GM19395 (cell line): ENCODE results near the gene CCDC8.
"Not testable (repeated sequence)": the region's sequence is repeated elsewhere in the genome, so short reads cannot be mapped to it uniquely, and the experiment has no call there.

Experiments
- ATAC-seq: cut with Tn5 transposase; IDR thresholded peaks from one replicate; pipeline ENCODE4 v1.9.1; 2021; ENCODE audit warnings: mild to moderate bottlenecking, moderate library complexity; ENCODE audit not compliant: unreplicated experiment

The CCDC8 gene

DNA sequence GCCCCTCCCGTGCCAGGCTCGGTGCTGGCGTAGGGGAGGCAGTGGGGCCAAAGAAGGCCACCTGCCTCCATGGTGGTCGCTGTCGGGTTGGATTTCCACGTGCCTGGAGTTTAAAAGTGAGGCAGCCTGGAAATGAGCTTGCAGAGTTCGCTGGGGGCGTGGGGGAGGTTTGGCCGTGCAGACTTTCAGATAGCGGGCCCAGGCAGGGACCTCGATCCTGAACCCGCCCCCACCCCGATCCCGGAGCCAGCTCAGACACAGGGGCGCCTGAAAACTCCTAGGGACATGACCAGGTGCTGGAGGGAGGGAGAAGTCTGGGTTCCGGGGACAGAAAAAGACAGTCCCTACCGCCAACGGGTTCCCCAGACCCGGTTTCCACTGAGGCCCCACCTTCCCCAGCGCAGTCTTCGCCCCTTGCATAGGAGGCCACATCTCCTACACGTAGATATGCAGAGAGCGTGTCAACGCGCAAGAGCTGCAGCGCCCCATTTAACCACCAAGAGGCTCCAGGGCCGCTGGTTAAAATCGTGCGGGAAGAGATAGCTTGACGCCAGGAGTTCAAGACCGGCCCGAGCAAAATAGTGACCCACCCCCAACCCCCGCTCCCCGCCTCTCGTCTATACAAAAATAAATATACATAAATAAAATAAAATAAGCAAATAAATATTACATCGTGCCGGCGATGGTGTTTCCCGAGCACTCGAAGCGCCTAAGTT is 8.5 kb downstream of the CCDC8 start:
- no peak for ATAC-seq

GRCh38 chr19:46404055-46404752 is 9.2 kb downstream of the CCDC8 start:
- ATAC-seq, result no peak

GRCh38 chr19:46402725-46403124 is 10.6 kb downstream of the CCDC8 start:
- ATAC-seq, result no peak

DNA sequence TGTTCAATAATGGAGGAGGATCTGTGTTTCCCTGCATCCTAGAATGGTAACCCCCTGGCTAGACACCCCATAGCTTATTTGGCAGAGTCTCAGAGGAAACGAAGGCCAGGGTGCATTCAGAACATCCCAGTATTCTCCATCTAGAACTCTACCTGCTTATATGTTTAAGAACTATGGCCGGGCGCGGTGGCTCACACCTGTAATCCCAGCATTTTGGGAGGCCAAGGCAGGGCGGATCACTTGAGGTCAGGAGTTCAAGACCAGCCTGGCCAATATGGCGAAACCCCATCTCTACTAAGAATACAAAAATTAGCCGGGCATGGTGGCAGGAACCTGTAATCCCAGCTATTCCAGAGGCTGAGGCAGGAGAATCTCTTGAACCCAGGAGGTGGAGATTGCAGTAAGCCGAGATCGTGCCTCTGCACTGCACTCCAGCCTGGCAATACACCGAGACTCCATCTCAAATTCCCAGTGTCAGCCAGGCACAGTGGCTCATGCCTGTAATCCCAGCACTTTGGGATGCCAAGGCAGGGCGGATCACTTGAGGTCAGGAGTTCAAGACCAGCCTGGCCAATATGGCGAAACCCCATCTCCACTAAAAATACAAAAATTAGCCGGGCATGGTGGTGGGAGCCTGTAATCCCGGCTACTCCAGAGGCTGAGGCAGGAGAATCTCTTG is 15.4 kb downstream of the CCDC8 start:
- not testable (repeated sequence) for ATAC-seq

- no peak for ATAC-seq
These were observed 19.0 kb downstream of the CCDC8 start for GRCh38 chr19:46394402-46394797.

GRCh38 chr19:46393456-46394401 is 19.6 kb downstream of the CCDC8 start:
- ATAC-seq, result no peak

DNA sequence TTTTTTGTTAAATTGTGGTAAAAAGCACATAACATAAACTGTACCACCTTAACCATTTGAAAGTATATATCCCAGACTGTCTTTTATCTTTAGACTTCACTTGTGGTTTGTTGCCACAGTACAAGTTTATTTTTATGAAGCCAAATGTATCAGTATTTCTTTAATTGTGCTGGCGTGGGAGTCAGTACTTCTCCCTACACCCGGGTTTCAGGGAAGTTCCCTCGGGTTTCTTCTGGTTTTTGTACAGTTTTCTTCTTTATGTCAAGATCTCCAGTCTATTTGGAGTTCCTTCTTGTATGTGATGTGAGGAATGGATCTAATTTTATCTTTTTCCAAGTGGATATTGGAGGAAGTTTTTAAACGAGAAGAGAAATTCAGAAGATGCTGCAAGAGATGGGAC is 20.5 kb downstream of the CCDC8 start:
- no peak for ATAC-seq

DNA sequence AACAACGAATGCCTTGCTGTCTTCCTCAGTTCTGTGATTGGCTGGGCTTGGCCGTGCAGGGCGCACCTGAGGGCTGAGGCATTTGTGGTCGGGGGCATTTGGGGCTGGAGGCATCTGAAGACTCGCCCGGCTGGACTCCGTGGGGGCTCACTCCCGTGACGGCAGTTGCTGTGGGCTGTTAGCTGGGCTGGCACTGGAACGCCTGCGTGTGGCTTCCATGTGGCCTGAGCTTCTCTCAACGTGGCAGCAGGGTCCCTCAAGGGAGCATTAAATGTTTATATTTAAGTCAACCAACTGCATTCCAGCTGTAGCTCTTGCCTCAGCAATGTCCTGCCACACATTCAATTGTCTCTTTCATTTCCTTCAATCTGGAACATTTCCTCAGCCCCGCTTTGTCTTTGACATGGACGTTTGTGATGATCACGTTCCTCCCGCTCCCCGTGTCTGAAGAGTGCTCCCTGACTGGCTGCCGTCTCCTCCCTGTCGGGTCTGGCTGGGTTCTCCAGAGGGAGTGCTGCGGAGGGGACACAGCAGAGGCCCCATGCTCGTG is 21.0 kb downstream of the CCDC8 start:
- ATAC-seq, result no peak

DNA sequence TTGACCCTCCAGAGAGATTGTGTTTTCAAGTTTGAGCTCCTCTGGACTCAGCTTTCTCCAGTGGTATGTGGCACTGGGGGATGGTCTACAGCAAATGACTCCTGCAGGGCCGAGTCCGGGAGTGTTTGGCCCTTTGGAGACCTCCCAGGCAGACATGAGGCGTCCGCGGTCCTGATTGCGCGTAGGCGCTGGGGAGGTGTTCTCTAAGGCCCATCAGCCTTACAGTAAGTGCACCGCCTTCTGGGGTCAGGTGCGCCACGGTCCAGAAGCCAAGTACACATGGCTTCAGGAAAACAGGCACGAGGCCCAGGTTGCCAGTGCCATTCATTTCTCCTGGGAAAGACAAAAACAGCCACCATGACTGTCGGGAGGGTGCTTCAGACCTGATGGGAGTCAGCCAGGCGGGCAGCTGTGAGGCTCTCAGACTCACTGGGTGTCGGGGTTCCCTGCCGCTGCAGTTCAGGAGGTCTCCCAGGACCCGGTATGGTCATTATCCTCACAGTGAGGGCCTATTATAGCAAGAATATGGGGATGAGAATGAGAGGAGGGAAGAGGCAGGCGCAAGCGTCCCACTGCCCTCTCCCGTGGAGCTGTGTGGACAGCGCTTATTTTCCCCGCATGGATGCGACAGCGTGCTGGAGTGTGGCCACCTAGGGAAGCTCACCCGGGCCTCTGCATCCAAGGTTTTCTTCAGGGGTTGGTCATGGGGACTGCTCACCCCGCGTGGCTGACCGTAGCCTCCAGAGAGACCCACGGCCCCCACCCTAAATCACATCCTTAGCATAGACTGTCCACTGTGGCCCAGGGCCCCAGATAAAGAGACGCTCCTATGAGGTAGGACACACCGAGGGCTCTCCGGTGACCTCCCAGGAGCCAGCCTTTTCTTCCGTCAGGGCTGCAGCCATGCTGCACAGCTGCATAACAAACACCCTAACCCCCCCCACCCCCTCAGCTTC is 21.8 kb downstream of the CCDC8 start:
- ATAC-seq, result no peak

GRCh38 chr19:46390866-46391265 is 22.5 kb downstream of the CCDC8 start:
- ATAC-seq, result no peak

DNA sequence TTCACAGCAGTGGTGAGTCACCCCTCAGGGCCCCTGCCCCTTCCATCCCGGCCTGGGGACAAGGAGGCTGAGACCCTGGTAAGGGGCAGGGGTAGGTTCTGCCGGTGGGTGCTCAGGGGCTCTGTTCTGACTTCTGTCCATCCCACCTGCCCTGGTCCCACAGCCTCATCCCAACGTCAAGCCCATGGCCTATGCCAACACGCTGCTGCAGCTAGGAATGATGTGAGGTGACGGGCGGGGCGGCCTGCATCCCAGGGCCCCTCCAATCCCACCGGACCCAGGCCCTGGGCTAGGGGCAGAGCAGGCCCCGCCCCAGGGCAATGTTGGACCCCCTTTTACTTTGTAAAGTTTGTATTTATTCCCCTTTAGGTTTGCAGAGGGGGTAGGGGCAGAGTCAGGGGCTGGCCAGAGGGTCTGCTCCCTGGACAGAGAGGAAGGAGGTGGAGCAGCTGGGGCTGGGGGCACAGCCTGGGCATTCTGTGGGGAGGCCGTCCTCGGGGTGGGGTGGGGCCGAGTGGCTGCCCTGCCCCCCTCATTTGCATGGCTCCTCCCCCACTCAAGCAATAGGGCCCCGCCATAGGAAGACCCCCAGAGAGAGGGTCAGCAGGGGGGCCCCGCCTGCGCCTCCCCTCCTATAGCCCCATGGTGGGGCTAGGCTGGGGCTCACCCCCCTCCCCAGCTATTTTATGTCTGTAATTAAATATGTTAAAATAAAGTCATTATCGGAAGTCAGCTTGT is 23.1 kb downstream of the CCDC8 start:
- ATAC-seq, result no peak

- ATAC-seq, result no peak
These were observed 24.9 kb downstream of the CCDC8 start for GRCh38 chr19:46388311-46389095.

GRCh38 chr19:46387713-46388130 is 25.6 kb downstream of the CCDC8 start:
- no peak for ATAC-seq

DNA sequence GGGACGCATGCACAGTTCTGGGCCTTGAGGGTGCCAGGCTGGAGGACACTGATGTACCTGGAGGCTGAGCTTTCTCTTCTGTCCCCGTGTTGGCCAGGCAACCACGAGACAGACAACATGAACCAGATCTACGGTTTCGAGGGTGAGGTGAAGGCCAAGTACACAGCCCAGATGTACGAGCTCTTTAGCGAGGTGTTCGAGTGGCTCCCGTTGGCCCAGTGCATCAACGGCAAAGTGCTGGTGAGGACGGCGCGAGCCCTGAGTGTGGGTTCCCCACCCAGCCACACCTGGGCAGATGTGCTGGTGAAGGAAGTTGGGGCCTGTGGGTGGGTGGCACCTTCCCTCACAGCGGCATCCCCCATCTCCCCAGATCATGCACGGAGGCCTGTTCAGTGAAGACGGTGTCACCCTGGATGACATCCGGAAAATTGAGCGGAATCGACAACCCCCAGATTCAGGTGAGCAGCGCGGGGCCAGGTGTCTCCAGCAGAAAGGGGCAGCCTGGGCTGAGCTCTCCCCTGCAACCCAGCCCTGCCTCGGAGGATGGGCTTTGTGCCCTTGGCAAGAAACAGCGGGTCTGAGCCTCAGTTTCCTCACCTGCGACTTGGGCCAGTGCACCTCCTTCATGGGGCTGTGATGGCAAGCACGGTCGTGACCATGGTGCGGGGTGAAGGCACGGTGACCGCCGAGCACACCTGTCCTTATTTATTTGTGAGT is 26.2 kb downstream of the CCDC8 start:
- ATAC-seq, result no peak

- no peak for ATAC-seq
These were observed 27.2 kb downstream of the CCDC8 start for GRCh38 chr19:46386151-46386550.

DNA sequence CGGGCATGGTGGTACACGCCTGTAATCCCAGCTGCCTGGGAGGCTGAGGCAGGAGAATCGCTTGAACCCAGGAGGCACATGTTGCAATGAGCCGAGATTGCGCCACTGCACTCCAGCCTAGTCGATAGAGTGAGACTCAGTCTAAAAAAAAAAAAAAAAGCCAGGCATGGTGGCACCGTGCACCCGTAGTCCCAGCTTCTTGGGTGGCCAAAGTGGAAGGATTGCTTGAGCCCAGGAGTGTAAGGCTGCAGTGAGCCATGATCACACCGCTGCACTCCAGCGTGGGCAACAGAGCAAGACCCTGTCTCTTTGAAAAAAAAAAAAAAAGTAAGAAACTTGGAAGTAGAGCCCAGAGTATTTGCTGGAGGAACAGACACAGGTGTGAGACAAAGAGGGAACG is 27.7 kb downstream of the CCDC8 start:
- ATAC-seq, result no peak

GRCh38 chr19:46384396-46384795 is 29.0 kb downstream of the CCDC8 start:
- no peak for ATAC-seq
